SK-N-MC (cell line): ENCODE results near the gene SMTNL2.

Experiments
- DNase-seq: peaks from one replicate; pipeline ENCODE4 v3.0.0-alpha.2; 2011; ENCODE audit warnings: low read depth, low spot score
- H3K27ac ChIP-seq: fragments of 200-600 bp; sonication (generic); 2 replicates; pipeline ENCODE4 v1.5.1; 2016; ENCODE audit warnings: mixed run types
- H3K36me3 ChIP-seq: fragments of 200-600 bp; sonication (generic); 2 replicates; pipeline ENCODE4 v1.6.1; 2017; ENCODE audit warnings: antibody characterized with exemption, low read length, mixed read lengths; ENCODE audit not compliant: insufficient read depth
- H3K4me3 ChIP-seq: fragments of 200-600 bp; sonication (generic); 2 replicates; pipeline ENCODE4 v1.5.1; 2016
- H3K9ac ChIP-seq: fragments of 200-600 bp; sonication (generic); 2 replicates; pipeline ENCODE4 v1.8.0; 2017; ENCODE audit warnings: mixed run types, mixed read lengths; ENCODE audit not compliant: insufficient read length
- H3K9me3 ChIP-seq: fragments of 200-600 bp; sonication (generic); 2 replicates; pipeline ENCODE4 v1.6.1; 2017; ENCODE audit warnings: low read depth, mild to moderate bottlenecking, antibody characterized with exemption, low read length, moderate library complexity, mixed read lengths
- EZH2 ChIP-seq: fragments of 200-600 bp; sonication (generic); IDR thresholded peaks from one replicate; pipeline ENCODE4 v1.6.1; 2017; ENCODE audit warnings: antibody characterized with exemption
- FOXP2 ChIP-seq: optimal IDR thresholded peaks from 2 replicates; pipeline ENCODE3; 2011; ENCODE audit warnings: mild to moderate bottlenecking, moderate library complexity; ENCODE audit not compliant: insufficient read depth; ENCODE audit errors: extremely low read length, control extremely low read depth
- POLR2AphosphoS5 ChIP-seq: IDR thresholded peaks from 2 replicates; pipeline ENCODE4 v1.6.1; 2012; ENCODE audit warnings: mild to moderate bottlenecking, low read depth, low read length, borderline replicate concordance

The SMTNL2 gene

GRCh38 chr17:4584101-4584916 is at the start of gene SMTNL2:
TSS of gene SMTNL2 (plus strand) at chr17:4584529. CDS start at chr17:4584606, 77 bp downstream.
- no peak for DNase-seq
- peak within 1 kb of the TSS; percentile 64 for H3K9ac ChIP-seq
- TF ChIP-seq FOXP2: no peak
- peak within 1 kb of the TSS; percentile 81 for H3K4me3 ChIP-seq
- H3K36me3 ChIP-seq: no peaks in the 10 kb centered on the region
- H3K27ac ChIP-seq: no peak within 1 kb of the TSS
- no peaks in the 10 kb centered on the region for H3K9me3 ChIP-seq

GRCh38 chr17:4534928-4535666 is 49.2 kb upstream of the SMTNL2 start:
- H3K36me3 ChIP-seq: peaks cover 15% of the 10 kb centered on the region; the same call in 1 of the 2 replicates
- no peak overlapping the region for H3K9ac ChIP-seq
- DNase-seq: no peak
- no peak overlapping the region for H3K27ac ChIP-seq
- no peaks in the 10 kb centered on the region for H3K9me3 ChIP-seq
- H3K4me3 ChIP-seq: no peak overlapping the region
- no peak for TF ChIP-seq EZH2

- DNase-seq: no peak
- H3K4me3 ChIP-seq: no peak overlapping the region
- H3K9ac ChIP-seq: no peak overlapping the region
- H3K9me3 ChIP-seq: no peaks in the 10 kb centered on the region
- TF ChIP-seq EZH2 (no peak), POLR2AphosphoS5 (no peak), FOXP2 (no peak)
- H3K36me3 ChIP-seq: peaks cover 21% of the 10 kb centered on the region; the same call in 1 of the 2 replicates
- H3K27ac ChIP-seq: no peak overlapping the region
Observed at GRCh38 chr17:4535667-4536258, 48.6 kb upstream of the SMTNL2 start.

- Histone ChIP-seq H3K9me3 (no peaks in the 10 kb centered on the region), H3K4me3 (no peak overlapping the region), H3K9ac (no peak overlapping the region), H3K27ac (no peak overlapping the region), H3K36me3 (peaks cover 25% of the 10 kb centered on the region; the same call in 1 of the 2 replicates)
- DNase-seq: no peak
- TF ChIP-seq FOXP2 (no peak), EZH2 (no peak), POLR2AphosphoS5 (no peak; the same call in none of the 2 replicates)
Observed at GRCh38 chr17:4536259-4536741, 48.0 kb upstream of the SMTNL2 start.

- no peak for DNase-seq
- no peak overlapping the region for H3K4me3 ChIP-seq
- TF ChIP-seq POLR2AphosphoS5 (no peak), EZH2 (no peak), FOXP2 (no peak)
- no peak overlapping the region for H3K27ac ChIP-seq
- peaks cover 31% of the 10 kb centered on the region; the same call in 1 of the 2 replicates for H3K36me3 ChIP-seq
- H3K9ac ChIP-seq: no peak overlapping the region
- no peaks in the 10 kb centered on the region for H3K9me3 ChIP-seq
Observed at GRCh38 chr17:4536742-4537411, 47.5 kb upstream of the SMTNL2 start.

- Histone ChIP-seq H3K9ac (no peak overlapping the region), H3K36me3 (peaks cover 38% of the 10 kb centered on the region; the same call in 1 of the 2 replicates), H3K4me3 (no peak overlapping the region), H3K27ac (no peak overlapping the region), H3K9me3 (no peaks in the 10 kb centered on the region)
- TF ChIP-seq POLR2AphosphoS5: no peak
- no peak for TF ChIP-seq EZH2
- TF ChIP-seq FOXP2: no peak
- DNase-seq: no peak
Observed at GRCh38 chr17:4537451-4538235, 46.7 kb upstream of the SMTNL2 start.

GRCh38 chr17:4538236-4539002 is 45.9 kb upstream of the SMTNL2 start:
- no peak overlapping the region for H3K4me3 ChIP-seq
- peaks cover 43% of the 10 kb centered on the region; the same call in 1 of the 2 replicates for H3K36me3 ChIP-seq
- TF ChIP-seq EZH2: no peak
- TF ChIP-seq POLR2AphosphoS5: no peak
- no peak for TF ChIP-seq FOXP2
- DNase-seq: no peak
- H3K27ac ChIP-seq: no peak overlapping the region
- H3K9ac ChIP-seq: no peak overlapping the region
- H3K9me3 ChIP-seq: no peaks in the 10 kb centered on the region
